Osteoblast (primary cell): Measurements from ENCODE around the gene PTPRN2. TPM values are rescaled to one million over a fixed set of nuclear protein-coding genes. Genes with fewer than 3 reads are reported as not detected.

ENCODE experiments used
- DNase-seq: peaks from one replicate; pipeline ENCODE4 v3.0.0; 2011; ENCODE audit warnings: low spot score, mixed read lengths; ENCODE audit not compliant: insufficient read length; ENCODE audit errors: missing footprints
- H2AFZ ChIP-seq: 2 replicates; pipeline ENCODE4 v1.6.0; 2011; ENCODE audit warnings: mild to moderate bottlenecking, low read length
- H3K27ac ChIP-seq: 2 replicates; pipeline ENCODE4 v1.5.1; 2011; ENCODE audit warnings: mild to moderate bottlenecking, low read depth, low read length, moderate library complexity
- H3K27me3 ChIP-seq: 2 replicates; pipeline ENCODE4 v1.6.0; 2012; ENCODE audit warnings: mild to moderate bottlenecking, control low read depth, inconsistent platforms, low read length, moderate library complexity; ENCODE audit not compliant: insufficient read depth
- H3K36me3 ChIP-seq: 2 replicates; pipeline ENCODE4 v1.5.1; 2011; ENCODE audit warnings: mild to moderate bottlenecking, low read length, control low read depth, moderate library complexity; ENCODE audit not compliant: insufficient read depth
- H3K4me1 ChIP-seq: 2 replicates; pipeline ENCODE4 v1.5.1; 2011; ENCODE audit warnings: mild to moderate bottlenecking, low read length, control low read depth, moderate library complexity; ENCODE audit not compliant: insufficient read depth
- H3K4me2 ChIP-seq: 2 replicates; pipeline ENCODE4 v1.6.0; 2011; ENCODE audit warnings: mild to moderate bottlenecking, low read length; ENCODE audit not compliant: insufficient read depth
- H3K4me3 ChIP-seq: fragments of 200-600 bp; sonication (generic); 3 replicates; pipeline ENCODE4 v1.5.1; 2012; ENCODE audit warnings: mild to moderate bottlenecking, low read length, inconsistent platforms; ENCODE audit not compliant: insufficient read depth
- H3K79me2 ChIP-seq: 2 replicates; pipeline ENCODE4 v1.6.0; 2012; ENCODE audit warnings: mild to moderate bottlenecking, low read length, control low read depth, inconsistent platforms; ENCODE audit not compliant: insufficient read depth
- H3K9me3 ChIP-seq: 2 replicates; pipeline ENCODE4 v1.5.1; 2011; ENCODE audit warnings: low read depth, low read length, control low read depth
- H4K20me1 ChIP-seq: 2 replicates; pipeline ENCODE4 v1.6.0; 2012; ENCODE audit warnings: mild to moderate bottlenecking, low read length, control low read depth; ENCODE audit not compliant: insufficient read depth
- total RNA-seq: library from RNA; depleted of rRNA; stranded (reverse); fragments of >200 nt; gene quantifications from 2 replicates; pipeline ENCODE4 v1.2.3, GENCODE V29; 2012
- TF ChIP-seq, protein P1 (sequence below): IDR thresholded peaks from 2 replicates; pipeline ENCODE4 v1.5.1; 2011; ENCODE audit warnings: mild to moderate bottlenecking, low read depth, low read length, moderate library complexity; ENCODE audit errors: extremely low read depth

PTPRN2 gene
- total RNA-seq, 1 donor = 0.36 TPM

DNA sequence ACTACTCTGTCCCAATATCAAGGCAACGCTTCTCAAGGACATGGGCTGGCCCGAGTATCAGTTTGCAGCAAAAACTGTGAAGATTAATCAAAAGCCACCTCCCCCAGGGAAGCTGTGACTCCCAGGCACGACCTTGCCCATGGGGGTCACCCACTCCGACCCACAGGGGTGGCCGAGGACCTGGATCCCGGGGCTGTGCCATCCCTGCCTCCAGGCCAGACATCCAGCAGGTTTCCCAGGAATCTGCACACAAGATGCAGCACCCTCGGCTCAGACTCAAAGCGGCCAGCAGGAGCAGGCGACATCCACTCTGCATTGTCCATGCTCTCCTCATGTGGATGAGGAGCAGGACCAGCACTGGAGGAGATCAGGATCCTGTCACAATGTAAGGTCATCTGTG, 39.8 kb downstream of the PTPRN2 start:
- no peaks in the 10 kb centered on the region for H4K20me1 ChIP-seq
- no peaks in the 10 kb centered on the region for H3K36me3 ChIP-seq
- H3K9me3 ChIP-seq = no peaks in the 10 kb centered on the region
- H3K4me1 ChIP-seq = no peaks in the 10 kb centered on the region
- no peaks in the 10 kb centered on the region for H3K27me3 ChIP-seq
- no peaks in the 10 kb centered on the region for H3K79me2 ChIP-seq
- TF ChIP-seq, protein P1, sequence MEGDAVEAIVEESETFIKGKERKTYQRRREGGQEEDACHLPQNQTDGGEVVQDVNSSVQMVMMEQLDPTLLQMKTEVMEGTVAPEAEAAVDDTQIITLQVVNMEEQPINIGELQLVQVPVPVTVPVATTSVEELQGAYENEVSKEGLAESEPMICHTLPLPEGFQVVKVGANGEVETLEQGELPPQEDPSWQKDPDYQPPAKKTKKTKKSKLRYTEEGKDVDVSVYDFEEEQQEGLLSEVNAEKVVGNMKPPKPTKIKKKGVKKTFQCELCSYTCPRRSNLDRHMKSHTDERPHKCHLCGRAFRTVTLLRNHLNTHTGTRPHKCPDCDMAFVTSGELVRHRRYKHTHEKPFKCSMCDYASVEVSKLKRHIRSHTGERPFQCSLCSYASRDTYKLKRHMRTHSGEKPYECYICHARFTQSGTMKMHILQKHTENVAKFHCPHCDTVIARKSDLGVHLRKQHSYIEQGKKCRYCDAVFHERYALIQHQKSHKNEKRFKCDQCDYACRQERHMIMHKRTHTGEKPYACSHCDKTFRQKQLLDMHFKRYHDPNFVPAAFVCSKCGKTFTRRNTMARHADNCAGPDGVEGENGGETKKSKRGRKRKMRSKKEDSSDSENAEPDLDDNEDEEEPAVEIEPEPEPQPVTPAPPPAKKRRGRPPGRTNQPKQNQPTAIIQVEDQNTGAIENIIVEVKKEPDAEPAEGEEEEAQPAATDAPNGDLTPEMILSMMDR = no peak
- H3K27ac ChIP-seq = no peak overlapping the region
- H3K4me3 ChIP-seq = no peak overlapping the region
- DNase-seq = no peak
- H3K4me2 ChIP-seq = no peak overlapping the region
- no peak overlapping the region for H2AFZ ChIP-seq

DNA sequence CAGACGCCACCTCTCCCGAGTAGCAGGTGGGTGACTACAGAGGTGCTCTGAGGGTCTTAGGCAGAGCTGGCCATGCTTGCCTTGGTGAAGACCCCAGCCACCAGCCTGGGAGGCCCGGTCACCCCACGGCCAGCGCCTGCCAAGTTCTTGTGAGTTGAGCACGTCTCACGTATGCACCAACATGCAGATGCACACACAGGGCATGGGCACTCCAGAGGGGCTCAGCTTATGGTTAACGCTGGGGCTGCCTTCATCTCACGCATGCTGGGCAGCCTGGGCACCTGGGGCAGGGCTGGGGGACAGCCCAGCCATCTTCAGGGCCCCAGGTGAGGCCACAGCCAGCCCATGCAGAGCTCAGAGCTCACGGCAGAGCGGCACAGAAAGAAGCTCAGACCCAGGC, 41.0 kb downstream of the PTPRN2 start:
- H3K4me3 ChIP-seq = no peak overlapping the region
- no peak for DNase-seq
- no peaks in the 10 kb centered on the region for H3K4me1 ChIP-seq
- H3K27ac ChIP-seq = no peak overlapping the region
- H3K4me2 ChIP-seq = no peak overlapping the region
- no peaks in the 10 kb centered on the region for H3K79me2 ChIP-seq
- TF ChIP-seq, protein P1 = no peak
- no peaks in the 10 kb centered on the region for H3K27me3 ChIP-seq
- no peaks in the 10 kb centered on the region for H3K36me3 ChIP-seq
- H4K20me1 ChIP-seq = no peaks in the 10 kb centered on the region
- no peak overlapping the region for H2AFZ ChIP-seq
- H3K9me3 ChIP-seq = no peaks in the 10 kb centered on the region

DNA sequence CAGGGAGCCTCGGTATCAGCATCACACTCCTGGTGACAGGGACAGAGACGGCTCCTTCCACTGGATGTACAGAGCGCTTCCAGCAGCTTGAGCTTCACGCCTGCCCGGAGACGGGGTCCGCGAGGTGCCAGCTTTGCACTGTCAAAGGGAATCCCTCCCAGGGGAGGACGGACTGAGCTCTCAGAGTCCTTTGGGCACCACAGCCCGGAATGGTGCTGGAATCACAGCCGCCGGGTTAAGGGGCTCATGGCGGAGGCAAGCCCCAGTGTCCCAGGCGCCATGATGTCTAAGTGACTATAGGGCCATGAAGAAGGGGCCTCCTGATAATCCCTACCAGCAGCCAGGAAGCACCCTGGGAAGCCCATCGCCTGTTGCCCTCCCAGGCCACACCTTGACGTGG, 41.4 kb downstream of the PTPRN2 start:
- Histone ChIP-seq H3K27ac (no peak overlapping the region), H3K36me3 (no peaks in the 10 kb centered on the region), H3K4me2 (no peak overlapping the region), H3K4me1 (no peaks in the 10 kb centered on the region), H2AFZ (no peak overlapping the region), H4K20me1 (no peaks in the 10 kb centered on the region), H3K4me3 (no peak overlapping the region), H3K79me2 (no peaks in the 10 kb centered on the region), H3K27me3 (no peaks in the 10 kb centered on the region), H3K9me3 (no peaks in the 10 kb centered on the region)
- TF ChIP-seq, protein P1 = no peak
- DNase-seq = no peak

DNA sequence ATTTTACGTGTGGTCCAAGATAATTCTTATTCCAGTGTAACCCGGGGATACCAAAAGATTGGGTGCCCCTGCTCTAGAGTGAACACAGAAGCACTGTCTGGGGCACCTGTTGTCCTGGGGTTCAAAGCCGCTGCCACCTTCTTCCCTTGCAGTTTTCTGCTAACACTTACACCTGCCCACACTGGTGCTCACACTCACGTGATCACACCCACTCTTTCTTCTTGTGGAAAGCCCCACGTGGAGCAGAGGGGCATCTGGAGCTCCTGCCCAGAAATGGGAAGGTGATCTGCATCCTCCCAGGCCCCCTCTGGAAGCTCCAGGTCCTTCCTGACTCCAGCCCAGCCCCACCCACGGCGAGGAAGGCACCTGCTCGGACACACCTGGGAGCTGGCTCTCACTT, 42.9 kb downstream of the PTPRN2 start:
- no peaks in the 10 kb centered on the region for H3K79me2 ChIP-seq
- DNase-seq = no peak
- no peaks in the 10 kb centered on the region for H3K4me1 ChIP-seq
- no peaks in the 10 kb centered on the region for H3K9me3 ChIP-seq
- H3K36me3 ChIP-seq = no peaks in the 10 kb centered on the region
- H3K27ac ChIP-seq = no peak overlapping the region
- no peak overlapping the region for H2AFZ ChIP-seq
- H3K4me2 ChIP-seq = no peak overlapping the region
- no peaks in the 10 kb centered on the region for H3K27me3 ChIP-seq
- H4K20me1 ChIP-seq = no peaks in the 10 kb centered on the region
- H3K4me3 ChIP-seq = no peak overlapping the region
- TF ChIP-seq, protein P1 = no peak
